OCI-LY7 (cell line): ENCODE measurements around the gene PIWIL1. TPM values are rescaled to one million over a fixed set of nuclear protein-coding genes. Genes with fewer than 3 reads are reported as not detected.

ENCODE experiments used
- BruUV-seq: library from RNA; stranded (reverse); fragments of 400-500 nt; replicated peaks from 2 replicates; lab custom pipeline; 2021; lab: Mats Ljungman, UMichigan
- CTCF ChIA-PET: fragments of 300-600 bp; sonication (Branson Sonifier 250); formaldehyde crosslinking; loops from one replicate; lab custom pipeline; 2022; ENCODE audit warnings: antibody characterized with exemption; ENCODE audit not compliant: unreplicated experiment; lab: Charles Lee
- POLR2A ChIA-PET: fragments of 300-600 bp; sonication (Branson Sonifier 250); formaldehyde crosslinking; loops from one replicate; lab custom pipeline; 2022; ENCODE audit warnings: antibody characterized with exemption; lab: Charles Lee
- DNase-seq: peaks from one replicate; pipeline ENCODE4 v3.0.0-alpha.2; 2015; ENCODE audit warnings: low spot score
- H2AFZ ChIP-seq: fragments of 200-600 bp; sonication (generic), shearing (Covaris generic); 2 replicates; pipeline ENCODE4 v1.6.1; 2014; ENCODE audit warnings: mild to moderate bottlenecking, antibody characterized with exemption, low read length, moderate library complexity
- H3K27ac ChIP-seq: fragments of 200-600 bp; sonication (generic); 2 replicates; pipeline ENCODE4 v1.5.1; 2014; ENCODE audit warnings: mixed run types, low read depth, mild to moderate bottlenecking, moderate library complexity, low read length, inconsistent platforms; ENCODE audit not compliant: poor library complexity, severe bottlenecking
- H3K36me3 ChIP-seq: fragments of 200-600 bp; sonication (generic); 2 replicates; pipeline ENCODE4 v1.6.1; 2014; ENCODE audit warnings: mild to moderate bottlenecking, antibody characterized with exemption, low read length, moderate library complexity, mixed read lengths; ENCODE audit not compliant: insufficient read depth
- H3K4me1 ChIP-seq: fragments of 200-600 bp; sonication (generic); 2 replicates; pipeline ENCODE4 v1.5.1; 2014; ENCODE audit warnings: mild to moderate bottlenecking, low read length; ENCODE audit not compliant: insufficient read depth, poor library complexity, severe bottlenecking
- H3K4me2 ChIP-seq: fragments of 200-600 bp; sonication (generic); 2 replicates; pipeline ENCODE4 v1.6.1; 2014; ENCODE audit warnings: mild to moderate bottlenecking, low read length
- H3K4me3 ChIP-seq: fragments of 200-600 bp; sonication (generic); 2 replicates; pipeline ENCODE4 v1.5.1; 2014; ENCODE audit warnings: mild to moderate bottlenecking, low read depth, low read length; ENCODE audit not compliant: poor library complexity, severe bottlenecking
- H3K79me2 ChIP-seq: fragments of 200-600 bp; sonication (generic); 2 replicates; pipeline ENCODE4 v1.6.1; 2016; ENCODE audit warnings: low read depth, mild to moderate bottlenecking, low read length, moderate library complexity, mixed read lengths; ENCODE audit not compliant: insufficient read depth
- H3K9me2 ChIP-seq: fragments of 200-600 bp; sonication (generic); 2 replicates; pipeline ENCODE4 v1.6.1; 2016; ENCODE audit warnings: mild to moderate bottlenecking, low read length, mixed read lengths; ENCODE audit not compliant: insufficient read depth
- H3K9me3 ChIP-seq: fragments of 200-600 bp; sonication (generic); 2 replicates; pipeline ENCODE4 v1.6.1; 2014; ENCODE audit warnings: mild to moderate bottlenecking, mixed run types, low read length, mixed read lengths
- H4K20me1 ChIP-seq: fragments of 200-600 bp; sonication (generic); 2 replicates; pipeline ENCODE4 v1.6.1; 2014; ENCODE audit warnings: mild to moderate bottlenecking, antibody characterized with exemption, low read length, moderate library complexity, mixed read lengths; ENCODE audit not compliant: insufficient read depth
- CTCF ChIP-seq: fragments of 200-600 bp; sonication (generic); conservative IDR thresholded peaks from 2 replicates; pipeline ENCODE4 v1.5.1; 2014; ENCODE audit warnings: mild to moderate bottlenecking, antibody characterized with exemption, low read length, moderate library complexity, mixed read lengths
- EZH2phosphoT487 ChIP-seq: fragments of 200-600 bp; sonication (generic); IDR thresholded peaks from 2 replicates; pipeline ENCODE4 v1.6.1; 2018; ENCODE audit warnings: low read depth, borderline replicate concordance, mild to moderate bottlenecking, mixed run types, antibody characterized with exemption, low read length, moderate library complexity, mixed read lengths
- intact Hi-C: fragments of 100-400 bp; cut with micrococcal nuclease; formaldehyde crosslinking; loops from one replicate; pipeline ENCODE4 v1.10.0; 2022; ENCODE audit not compliant: unreplicated experiment
- total RNA-seq, 2 experiments: library from RNA; depleted of rRNA in 1 of 2; stranded (reverse); fragments of >200 nt in 1 of 2; shearing (Covaris generic) in 1 of 2; gene quantifications; 2 replicates each; pipeline ENCODE4 v1.2.3, GENCODE V29; 2014 to 2022

The PIWIL1 gene
- total RNA-seq, 2 experiments from 2014 or later, result not detected

GRCh38 chr12:130413909-130414308 lies 76.2 kb downstream of the PIWIL1 start:
- ChIA-PET CTCF (no interaction called here), POLR2A (no interaction called here)
- Histone ChIP-seq H3K4me1 (no peaks in the 10 kb centered on the region), H3K27ac (no peak overlapping the region), H2AFZ (no peak overlapping the region), H3K9me3 (no peaks in the 10 kb centered on the region), H3K9me2 (no peaks in the 10 kb centered on the region), H3K4me2 (no peak overlapping the region), H3K79me2 (no peaks in the 10 kb centered on the region), H4K20me1 (no peaks in the 10 kb centered on the region), H3K36me3 (no peaks in the 10 kb centered on the region), H3K4me3 (no peak overlapping the region)
- BruUV-seq, result no TSS peak
- intact Hi-C loops, result no loop called here
- no peak for TF ChIP-seq CTCF
- TF ChIP-seq EZH2phosphoT487, result no peak
- no peak for DNase-seq

GRCh38 chr12:130414381-130414780 lies 76.7 kb downstream of the PIWIL1 start:
- Histone ChIP-seq H3K4me1 (no peaks in the 10 kb centered on the region), H3K4me2 (no peak overlapping the region), H3K36me3 (no peaks in the 10 kb centered on the region), H3K4me3 (no peak overlapping the region), H3K79me2 (no peaks in the 10 kb centered on the region), H4K20me1 (no peaks in the 10 kb centered on the region), H3K27ac (no peak overlapping the region), H2AFZ (no peak overlapping the region), H3K9me2 (no peaks in the 10 kb centered on the region), H3K9me3 (no peaks in the 10 kb centered on the region)
- ChIA-PET POLR2A (no interaction called here), CTCF (no interaction called here)
- no peak for DNase-seq
- TF ChIP-seq CTCF, result no peak
- TF ChIP-seq EZH2phosphoT487, result no peak
- BruUV-seq, result no TSS peak
- intact Hi-C loops, result no loop called here

- H3K4me1 ChIP-seq, result no peaks in the 10 kb centered on the region
- no peaks in the 10 kb centered on the region for H3K79me2 ChIP-seq
- no peak overlapping the region for H3K4me3 ChIP-seq
- no peaks in the 10 kb centered on the region for H3K36me3 ChIP-seq
- H3K27ac ChIP-seq, result no peak overlapping the region
- no peaks in the 10 kb centered on the region for H4K20me1 ChIP-seq
- no peak for TF ChIP-seq CTCF
- no peak for TF ChIP-seq EZH2phosphoT487
- ChIA-PET CTCF (no interaction called here), POLR2A (no interaction called here)
- intact Hi-C loops, result no loop called here
- no peak overlapping the region for H2AFZ ChIP-seq
- no TSS peak for BruUV-seq
- no peak overlapping the region for H3K4me2 ChIP-seq
- H3K9me2 ChIP-seq, result no peaks in the 10 kb centered on the region
- DNase-seq, result no peak
- H3K9me3 ChIP-seq, result no peaks in the 10 kb centered on the region
These were observed 80.6 kb downstream of the PIWIL1 start for GRCh38 chr12:130418251-130418650.
